NT2/D1 (cell line): ENCODE results near the gene POR.

ENCODE experiments used
- YY1 ChIP-seq: IDR thresholded peaks from 2 replicates; pipeline ENCODE4 v1.6.1; 2011; ENCODE audit not compliant: insufficient read length, insufficient read depth
- ZNF274 ChIP-seq: IDR thresholded peaks from 2 replicates; pipeline ENCODE4 v1.6.1; 2011; ENCODE audit warnings: mild to moderate bottlenecking, low read depth, low read length

GRCh38 chr7:75921479-75921878 lies 6.5 kb downstream of the POR start:
- TF ChIP-seq ZNF274 (no peak), YY1 (no peak)
